Right forelimb (tissue), 1 donor: Measurements from ENCODE around the gene SOHLH1.
A peak's percentile ranks its signal among the peaks of the same experiment; 100 is the strongest.

Source experiments
- DNase-seq: peaks from one replicate; pipeline ENCODE4 v3.0.0-alpha.2; 2018

Gene SOHLH1

DNA sequence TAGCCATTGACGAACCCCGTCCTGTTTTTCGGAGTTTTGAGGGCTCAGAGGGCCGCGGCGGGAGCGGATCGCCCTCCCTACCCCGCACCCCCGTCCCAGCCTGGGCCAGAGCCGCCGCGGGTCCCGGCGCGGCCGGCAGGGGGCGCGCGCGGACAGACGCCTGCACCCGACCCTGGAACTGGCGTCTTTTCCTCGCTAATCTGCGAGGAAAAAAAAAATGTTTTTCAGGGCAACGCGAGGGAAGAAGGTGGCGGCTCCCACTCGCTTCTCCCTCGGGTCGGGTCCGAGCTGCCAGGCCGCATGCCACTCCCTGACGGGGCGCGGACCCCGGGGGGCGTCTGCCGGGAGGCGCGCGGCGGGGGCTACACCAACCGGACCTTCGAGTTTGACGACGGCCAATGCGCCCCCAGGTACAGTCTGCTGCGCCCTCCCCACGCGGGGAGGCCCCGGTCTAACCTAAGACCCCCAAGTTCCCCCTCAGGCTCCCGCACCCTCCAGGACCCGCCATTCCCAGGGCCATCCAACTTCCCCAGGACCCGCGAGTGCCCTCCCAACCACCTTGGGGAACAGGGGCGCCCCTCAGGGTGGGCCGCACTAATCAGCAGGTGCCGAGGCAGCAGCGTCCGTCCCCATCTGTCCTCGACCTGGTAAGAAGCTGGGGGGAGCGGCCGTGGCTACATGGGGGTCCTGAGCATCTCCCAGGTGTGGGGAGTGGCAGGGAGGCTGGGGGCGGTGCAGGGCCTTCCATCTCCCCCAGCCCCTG, 2.9 kb upstream of the SOHLH1 start, which contains the start of gene KCNT1:
KCNT1 (plus strand) TSS at position 227 of the 763 bp plus-strand sequence; CDS start at position 301, 74 bp downstream.
- DNase-seq, result peak; percentile 77

DNA sequence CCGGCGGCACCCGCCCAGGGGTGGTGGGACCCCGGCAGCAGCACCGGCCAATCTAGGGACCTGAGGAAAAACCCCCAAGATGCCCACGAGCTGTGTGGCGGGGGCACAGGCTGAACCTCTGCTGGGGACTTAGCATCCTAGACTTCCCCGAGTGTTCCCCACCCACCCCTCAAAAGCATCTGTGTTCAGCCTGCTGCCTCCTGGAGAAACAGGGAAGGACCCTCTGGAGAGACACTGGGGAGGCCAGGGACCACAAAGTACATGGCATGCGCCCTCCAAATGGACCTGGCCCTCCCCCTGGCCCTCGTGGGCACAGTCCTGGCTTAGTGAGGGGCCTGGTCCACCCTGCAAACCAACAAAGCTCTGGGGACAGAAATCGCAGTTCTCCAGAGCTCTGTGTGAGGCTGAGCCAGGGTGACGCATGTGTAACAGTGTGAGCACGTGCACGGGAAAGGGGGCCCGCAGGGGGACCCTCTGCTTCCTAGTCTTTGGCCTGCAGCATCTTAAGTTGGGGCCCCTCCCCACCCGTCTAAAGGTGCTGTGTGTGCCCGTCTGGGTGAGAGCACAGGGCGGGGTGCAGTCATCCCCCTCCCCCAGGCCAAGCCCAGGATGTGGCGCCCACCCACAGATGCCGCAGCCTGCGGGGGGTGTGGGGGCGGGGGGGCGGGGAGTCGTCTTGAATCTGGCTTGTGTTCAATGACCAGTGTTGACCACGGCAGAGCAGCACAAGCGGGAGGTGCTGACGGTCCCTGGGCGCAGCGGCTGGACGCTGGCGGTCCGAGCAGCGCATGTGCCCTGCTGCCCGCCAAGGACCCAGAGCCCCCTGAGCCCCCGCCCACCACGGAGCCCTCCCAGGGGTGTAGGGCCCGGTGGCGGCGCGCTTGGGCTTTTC, 2.0 kb upstream of the SOHLH1 start:
- DNase-seq, result no peak

DNA sequence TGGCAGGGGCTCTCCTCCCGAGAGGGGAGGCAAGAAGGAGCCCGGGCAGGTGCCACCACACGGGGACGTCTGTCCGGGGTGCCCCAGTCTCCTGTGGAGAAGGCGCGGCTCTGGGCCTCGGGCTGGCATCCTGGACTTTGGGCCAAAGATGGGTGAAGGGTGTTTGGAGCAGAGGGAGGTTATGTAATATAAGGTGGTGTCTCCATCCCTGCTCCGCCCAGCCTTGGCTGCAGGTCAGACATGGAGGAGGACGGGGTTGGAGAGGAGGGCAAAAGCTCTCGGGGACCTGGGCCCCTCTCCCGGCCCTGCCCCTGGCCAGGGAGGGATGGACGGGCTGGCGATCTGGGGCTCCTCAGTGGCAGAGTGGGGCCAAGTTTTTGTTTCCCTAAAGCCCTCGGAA, 1.2 kb upstream of the SOHLH1 start:
- no peak for DNase-seq

DNA sequence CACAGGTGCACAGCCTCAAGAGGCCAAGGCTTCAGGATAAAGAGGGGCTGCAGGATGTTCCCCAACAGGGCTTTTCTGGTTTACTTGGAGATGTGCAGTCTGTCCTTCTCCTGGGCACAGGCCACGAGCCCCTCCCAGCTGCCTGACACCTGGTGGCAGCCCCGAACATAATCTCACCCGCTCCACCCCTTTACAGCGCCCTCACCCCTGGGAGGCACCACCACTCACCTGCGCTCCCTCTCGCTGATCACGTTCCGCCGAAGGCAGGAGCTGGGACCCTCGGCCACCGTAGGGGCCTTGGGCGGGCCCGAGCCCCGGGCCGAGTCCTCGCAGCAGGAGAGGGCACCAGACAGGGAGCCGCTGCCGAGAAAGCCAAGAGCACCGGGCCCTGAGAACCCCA, 514 bp downstream of the SOHLH1 start:
- DNase-seq, result no peak

DNA sequence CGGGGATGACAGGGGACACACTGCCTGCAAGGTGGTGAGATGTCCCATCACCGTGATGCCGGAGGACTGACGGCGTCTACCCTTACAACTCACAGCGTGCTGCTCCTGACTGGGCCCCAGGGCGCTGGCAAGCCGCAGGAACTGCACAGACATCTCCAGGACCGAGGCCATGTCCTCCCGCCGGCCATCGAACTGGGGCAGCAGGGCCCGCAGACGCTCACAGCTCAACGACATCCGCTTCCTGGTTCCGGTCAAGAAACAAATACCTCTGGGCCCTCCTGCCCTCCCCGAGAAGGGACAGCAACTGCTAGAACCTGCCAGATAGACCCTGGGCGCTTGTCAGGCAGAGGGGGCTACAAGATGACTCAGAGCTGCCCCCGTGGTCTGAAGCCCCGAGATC, 1.0 kb downstream of the SOHLH1 start:
- DNase-seq, result no peak

DNA sequence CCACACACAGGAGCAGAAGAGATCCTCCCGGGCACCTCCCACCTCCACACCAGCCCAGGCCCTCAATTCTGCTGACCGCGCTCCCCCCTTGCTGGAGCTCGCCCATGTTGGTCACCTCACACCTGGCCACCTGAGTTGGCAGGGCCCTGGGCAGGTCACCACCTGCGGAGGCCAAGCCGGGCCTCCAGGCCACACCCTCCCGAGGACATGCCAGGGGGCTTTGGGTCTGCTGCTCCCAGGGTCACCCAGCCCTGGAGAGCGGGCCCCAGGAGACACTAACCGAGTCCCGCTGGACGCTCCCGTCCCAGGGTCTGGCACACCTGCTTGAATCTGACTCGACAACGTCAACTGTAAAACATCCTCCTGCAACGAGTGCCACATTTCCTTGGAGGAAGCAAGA, 2.1 kb downstream of the SOHLH1 start:
- DNase-seq, result no peak

DNA sequence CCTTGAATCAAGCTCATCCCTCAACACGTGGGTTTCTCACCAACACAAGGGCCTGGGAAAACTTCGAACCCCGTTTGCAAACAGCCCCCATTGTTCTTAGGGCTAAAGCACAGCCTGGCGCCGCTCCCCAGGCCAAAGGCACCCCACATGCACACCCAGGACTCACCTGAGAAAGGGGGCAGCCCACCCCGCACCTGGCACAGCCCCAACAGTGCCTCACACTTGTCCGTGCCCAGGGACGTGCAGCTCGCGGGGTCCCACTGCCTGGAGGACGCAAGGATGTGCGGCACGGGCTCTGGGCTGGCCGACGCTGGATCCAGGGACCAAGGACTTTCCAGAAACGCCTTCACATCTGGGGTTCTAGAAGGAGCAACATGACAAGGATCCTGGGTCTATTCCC, 2.8 kb downstream of the SOHLH1 start:
- no peak for DNase-seq

DNA sequence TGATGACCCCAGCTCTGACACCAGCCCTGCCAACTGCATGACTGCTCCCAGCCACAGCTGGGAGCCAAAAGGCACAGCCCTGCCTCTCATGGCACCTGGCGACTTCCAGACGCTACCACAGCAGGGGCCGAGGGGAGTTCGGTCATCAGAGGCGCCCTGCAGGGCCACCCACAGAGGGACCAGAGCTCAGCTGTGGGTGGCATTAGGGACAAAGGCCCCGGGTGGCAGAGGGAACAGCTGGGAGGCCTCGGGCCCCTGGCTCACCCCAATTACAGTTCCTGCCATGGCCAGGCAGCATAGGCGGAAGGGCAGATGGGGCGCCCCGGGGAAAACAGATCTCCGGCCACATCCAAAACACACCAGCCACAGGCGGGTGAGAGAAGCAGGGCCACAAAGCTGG, 3.6 kb downstream of the SOHLH1 start:
- DNase-seq, result no peak

DNA sequence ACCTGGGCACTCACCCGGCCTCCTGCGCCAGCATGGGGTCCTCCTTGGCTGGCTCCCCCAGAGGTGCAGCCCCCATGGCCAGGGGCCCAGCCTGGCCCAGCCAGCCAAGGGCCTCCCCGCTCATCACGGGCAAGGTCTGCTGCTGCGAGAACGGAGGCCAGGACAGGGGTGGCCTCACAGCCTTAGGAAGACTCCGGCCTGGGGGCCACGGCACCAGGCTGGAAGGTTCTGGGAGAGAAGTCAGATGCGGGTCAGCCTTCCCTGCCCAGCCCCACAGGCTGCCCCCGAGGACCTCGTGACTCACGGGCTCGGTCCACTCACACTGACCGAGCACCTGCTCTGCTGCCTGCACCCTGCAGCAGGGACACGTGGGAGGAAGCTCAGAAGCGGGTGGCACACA, 4.2 kb downstream of the SOHLH1 start:
- DNase-seq, result no peak

DNA sequence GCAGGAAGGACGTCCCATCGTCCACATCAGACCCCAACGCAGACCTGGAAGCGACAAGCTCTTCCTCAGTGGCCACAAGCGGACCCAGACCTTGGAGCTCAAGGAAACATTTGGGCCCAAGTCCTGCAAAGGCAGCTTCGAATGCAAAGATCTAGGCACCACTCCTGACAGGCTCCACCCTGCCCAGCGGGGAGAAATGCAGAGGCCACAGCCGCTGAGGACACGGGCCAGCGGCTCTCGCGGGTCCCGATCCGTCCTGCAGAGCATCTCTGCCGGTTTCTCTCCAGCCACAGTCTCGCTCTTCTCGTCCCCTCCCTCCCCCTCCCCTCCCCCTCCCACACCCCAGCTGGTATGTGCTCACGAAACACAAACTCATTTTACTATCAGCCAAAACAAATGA, 4.9 kb downstream of the SOHLH1 start:
- no peak for DNase-seq

DNA sequence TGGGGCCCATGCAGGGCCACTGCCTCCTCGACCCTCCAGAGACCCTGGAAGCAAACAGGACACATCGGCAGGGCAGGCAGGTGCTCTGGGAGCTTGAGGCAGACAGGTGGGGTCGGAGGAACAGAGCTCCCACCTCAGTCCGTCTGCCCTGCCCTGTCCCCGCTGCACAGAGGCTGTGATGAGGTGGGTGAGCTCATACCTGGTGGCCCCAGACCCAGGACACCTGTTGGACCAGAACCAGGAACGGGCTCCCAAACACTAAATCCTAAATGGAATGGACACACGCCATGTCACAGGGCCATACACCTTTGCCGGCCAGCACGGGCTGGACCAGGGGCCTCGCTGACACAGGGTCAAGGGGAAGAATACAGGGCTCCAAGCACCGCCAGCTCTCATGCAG, 5.5 kb downstream of the SOHLH1 start:
- no peak for DNase-seq

DNA sequence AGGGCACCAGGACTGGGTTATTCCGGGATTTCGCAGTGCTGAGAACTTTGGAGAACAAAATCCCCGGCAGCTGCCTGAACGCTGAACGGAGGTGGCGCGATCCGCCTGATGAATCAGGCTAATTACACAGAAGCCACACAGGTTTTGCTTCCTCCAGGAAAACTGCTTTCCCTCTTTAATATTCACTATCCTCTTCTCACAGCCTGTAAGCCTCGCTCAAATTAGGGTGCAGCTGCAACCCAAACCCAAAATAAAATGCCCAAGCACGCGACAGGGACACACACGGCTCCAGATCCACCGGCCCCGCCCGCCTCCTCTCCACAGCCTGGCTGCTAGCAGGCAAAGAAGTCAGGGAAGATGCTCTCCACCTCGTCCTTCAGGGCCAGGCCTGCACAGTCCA, 6.0 kb downstream of the SOHLH1 start:
- no peak for DNase-seq

DNA sequence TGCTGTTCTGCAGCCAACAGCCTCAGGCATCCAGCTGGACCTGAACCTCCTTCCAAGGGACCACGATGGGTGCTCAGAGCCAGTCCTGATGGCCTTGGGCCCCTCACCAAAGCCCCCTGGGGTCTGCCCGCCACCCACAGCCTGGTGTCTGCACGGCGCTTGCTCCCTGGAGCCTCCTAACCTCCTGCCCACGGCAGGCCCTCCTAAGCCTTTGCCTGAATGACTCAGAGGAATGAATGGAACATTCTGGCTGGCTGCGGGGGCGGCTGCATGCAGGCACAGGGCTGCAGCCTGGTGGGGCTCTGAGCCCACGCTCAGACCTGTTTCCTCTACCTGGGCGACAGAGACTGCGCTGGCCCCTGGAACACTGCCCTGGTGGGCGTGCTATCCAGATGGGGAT, 6.9 kb downstream of the SOHLH1 start:
- DNase-seq, result no peak

DNA sequence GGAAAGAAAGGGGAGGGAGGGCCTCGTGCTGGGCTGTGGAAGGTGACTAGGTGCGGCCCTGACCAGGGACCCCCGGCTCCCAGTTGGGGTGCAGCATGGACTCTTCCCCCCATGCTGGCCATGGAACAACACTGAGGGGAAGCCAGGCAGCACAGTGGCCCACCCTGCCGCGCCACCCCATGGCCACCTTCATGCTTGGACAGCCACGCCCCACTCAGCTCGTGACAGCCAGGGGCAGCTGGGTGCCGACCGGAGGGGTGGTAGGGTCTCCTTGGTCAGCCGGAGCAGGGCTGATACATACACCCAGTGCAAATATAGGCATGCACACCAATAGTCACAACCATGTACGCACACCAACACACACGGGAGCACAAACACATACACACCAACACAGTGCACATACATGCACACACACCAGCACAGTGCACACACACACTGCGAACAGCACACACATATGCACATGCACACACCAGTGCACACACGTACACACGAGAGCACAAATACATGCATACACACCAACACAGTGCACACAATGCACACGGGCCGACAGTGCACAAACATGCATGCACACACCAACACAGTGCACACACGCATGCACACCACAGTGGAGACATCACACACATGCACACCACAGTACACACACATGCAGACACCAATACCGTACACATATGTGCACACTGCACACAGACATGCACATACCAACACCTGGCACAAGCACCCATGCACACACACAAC, 8.3 kb downstream of the SOHLH1 start:
- no peak for DNase-seq

DNA sequence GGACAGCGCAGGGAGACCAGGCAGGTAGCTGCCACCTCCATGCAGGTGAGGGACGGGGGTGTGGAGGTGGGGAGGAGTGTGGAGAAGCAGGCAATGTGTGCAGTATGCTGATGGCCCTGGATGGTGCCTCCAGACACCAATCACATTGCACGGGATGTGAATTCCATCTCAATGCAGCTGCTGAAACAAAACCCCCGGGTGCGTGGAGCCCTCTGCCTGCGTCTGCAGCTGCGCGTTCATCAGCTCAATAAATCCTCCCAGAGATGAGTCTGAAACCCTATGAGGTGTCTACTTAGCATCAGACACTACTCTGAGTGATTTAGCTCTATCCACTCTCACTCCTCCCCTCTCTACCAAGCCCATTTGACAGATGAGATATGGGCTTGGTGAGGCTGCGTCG, 10.3 kb downstream of the SOHLH1 start:
- no peak for DNase-seq

DNA sequence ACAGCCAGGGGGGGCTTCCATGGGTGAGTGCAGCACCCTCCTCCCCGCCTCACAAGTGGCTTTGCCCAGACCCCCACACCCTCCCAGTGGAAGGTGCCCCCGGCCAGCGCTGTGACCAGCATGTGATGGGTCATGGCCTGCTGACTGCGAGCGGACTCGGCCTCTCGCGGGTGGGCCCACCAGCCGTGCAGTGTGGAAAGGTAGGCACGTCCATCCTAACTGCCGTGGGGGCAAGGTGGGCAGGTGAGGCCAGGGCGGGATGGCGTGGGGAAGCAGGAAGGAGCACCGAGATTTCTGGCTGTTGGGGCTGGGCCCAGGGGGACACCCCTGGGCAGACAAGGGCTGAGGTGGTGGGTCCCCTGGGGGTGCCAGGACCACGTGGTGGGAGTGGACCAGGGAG, 12.1 kb downstream of the SOHLH1 start:
- DNase-seq, result no peak

DNA sequence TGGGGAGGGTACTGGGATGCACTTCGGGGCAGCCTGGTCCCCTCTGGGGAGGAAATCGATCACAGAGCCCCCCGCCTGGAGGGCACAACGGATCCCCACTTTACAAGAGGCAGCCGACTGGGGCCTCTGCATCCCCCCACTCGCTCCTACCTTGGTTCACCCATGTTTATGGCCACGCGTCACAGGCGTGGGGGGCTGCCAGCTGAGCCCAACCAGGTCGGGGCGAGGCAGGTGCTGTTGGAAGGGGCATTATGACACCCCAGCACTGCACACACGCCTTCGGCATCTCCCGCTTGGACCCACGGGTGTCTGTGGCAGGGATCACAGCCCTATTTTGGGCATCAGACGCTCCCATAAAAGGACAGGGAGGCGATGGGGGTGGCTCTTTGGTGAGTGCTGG, 14.6 kb downstream of the SOHLH1 start:
- no peak for DNase-seq

DNA sequence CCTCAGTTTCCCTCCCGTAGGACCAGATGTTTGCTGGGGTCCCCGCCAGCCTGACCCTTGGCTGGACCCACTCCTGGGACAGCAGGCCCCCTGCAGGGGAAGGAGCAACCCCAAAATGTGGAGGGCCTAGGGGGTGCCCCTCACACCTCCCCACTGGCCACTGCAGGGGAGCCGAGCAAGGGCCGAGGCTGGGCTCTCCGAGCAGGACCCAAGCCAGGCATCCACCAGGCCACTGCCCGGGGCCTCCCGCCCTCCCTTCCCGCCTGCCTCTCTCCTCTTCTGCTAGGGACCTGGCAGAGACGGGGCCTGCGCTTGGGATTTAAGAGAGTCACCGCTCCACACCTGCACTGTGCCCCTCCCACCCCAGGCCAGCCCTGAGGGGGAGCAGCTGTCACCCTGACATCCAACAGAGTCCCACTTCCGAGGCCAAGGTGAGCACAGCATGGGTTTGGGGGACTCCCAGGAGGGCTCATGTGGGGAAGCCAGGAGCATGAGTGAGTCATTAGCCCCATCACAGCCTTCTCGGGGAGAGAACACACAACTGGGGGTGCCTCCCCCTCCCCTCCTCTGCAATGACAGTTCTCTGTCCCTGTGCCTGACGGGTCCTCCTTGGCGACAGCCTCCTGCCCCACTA, 15.8 kb downstream of the SOHLH1 start:
- DNase-seq, result no peak

DNA sequence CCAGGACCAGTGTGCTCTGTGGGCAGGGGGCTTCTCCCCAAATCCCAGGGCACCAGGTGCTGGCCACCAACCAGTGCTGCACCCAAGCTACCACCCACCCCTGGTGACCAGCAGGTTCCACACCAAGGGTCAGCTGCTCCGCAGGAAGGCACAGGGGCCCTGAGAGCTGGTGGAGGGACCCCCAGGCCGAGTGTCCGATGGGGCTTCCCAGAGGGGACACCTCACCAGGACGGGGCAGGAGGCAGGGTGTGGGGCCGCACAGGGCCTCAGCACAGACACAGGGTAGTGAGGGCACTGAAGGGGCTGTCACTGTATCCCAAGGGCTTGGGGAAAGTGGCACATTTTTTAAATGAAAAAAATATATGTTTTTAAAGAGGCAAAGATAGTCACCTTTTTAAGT, 18.1 kb downstream of the SOHLH1 start:
- DNase-seq, result no peak

DNA sequence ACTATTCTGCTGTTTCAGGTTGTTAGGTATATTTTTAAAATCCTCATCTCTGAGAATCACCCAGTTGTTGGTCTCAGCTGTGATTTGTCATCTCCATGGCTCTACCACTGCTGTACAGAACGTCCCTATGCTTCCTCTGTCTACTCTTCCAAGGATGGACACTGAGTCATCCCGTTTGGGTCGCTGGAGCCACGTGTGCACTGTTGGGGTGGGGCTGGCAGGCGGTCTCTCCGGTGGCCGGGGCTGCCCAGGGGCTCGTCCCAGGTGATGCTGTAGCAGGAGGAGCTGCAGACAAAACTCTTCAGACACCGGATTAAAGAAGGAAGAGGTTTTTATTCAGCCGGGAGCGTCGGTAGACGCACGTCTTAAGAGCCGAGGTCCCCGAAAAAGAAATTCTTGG, 19.2 kb downstream of the SOHLH1 start:
- no peak for DNase-seq

DNA sequence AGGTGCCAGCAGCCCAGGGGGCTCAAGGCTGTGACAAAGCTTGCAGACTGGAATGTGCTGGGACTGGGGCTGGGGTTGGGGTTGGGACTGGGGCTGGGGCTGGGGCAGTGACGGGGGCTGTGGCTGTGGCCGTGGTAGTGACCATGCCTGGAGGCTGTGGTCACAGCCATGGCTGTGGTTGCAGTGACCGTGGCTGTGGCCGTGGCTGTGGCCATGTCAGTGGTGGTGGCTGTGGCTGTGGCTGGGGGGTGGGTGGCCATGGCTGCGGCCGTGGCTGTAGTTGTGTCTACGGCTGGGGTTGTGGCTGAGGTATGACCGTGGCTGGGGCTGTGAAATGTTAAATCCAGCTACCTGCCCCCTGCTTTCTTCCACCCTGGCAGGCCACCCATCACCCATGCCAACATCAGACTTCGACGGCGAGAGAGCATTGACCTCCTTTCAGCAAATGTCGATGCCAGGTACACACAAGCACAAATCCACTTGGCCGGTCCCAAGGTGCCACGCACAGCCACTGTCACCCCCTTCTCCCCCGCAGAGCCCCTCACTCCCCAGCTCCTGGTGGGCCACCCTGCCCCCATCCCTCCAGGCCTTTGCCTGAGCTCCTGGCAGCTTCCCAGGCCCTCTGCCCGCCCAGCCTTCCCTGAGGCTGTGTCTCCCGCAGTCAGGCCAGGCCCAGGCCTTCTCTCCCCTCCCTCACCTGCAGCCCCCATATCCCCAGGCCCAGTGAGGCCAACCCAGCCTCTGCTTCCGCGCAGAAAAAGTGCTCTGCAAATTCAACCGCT, 20.9 kb downstream of the SOHLH1 start:
- DNase-seq, result no peak

DNA sequence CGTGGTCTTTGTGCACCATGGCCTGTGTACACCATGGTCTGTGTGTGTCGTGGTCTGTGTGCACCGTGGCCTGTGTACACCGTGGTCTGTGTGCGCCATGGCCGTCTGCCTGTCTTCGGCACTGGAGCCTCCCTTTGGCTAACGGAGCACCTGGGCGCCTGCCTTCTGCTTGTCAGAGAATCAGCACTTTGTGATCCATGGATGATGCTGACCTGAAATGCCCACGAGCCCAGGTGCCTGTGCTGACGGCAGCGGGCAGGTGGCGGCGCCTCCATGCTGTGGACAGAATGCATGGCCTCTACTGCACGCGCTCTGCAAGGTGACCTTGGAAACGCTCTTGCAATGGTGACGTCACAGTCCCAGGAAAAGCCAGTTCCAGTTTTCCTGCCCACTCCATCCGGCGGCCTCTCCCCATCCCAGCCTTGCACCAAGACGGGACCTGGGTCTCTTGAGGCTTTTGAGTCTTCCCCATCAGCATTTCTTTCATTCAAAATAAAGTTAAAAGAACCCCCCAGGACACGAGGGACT, 21.6 kb downstream of the SOHLH1 start:
- DNase-seq, result no peak
